Measurements from ENCODE around the gene RTN4RL1. TPM values are rescaled to one million over a fixed set of nuclear protein-coding genes. Genes with fewer than 3 reads are reported as not detected.

Gene RTN4RL1
- total and polyA plus RNA-seq, 2 of the 13 experiments (the other 11 are each of a cell fraction or from before 2014, with no cell fraction given) = 0.01 TPM; not detected in 1

- Histone ChIP-seq H3K27me3 (ENCODE audit: control insufficient read depth in 1 of 2, insufficient read depth in 2 of 2, low read length in 2 of 2) (peaks cover 9 to 24% of the 10 kb centered on the region in 2 experiments; a peak in 4 of 5 replicates), H3K9ac (ENCODE audit: insufficient read depth, low read depth, low read length) (no peak overlapping the region), H4K20me1 (ENCODE audit: insufficient read depth, low read length) (no peaks in the 10 kb centered on the region), H3K4me2 (ENCODE audit: low read depth, low read length) (peak overlapping the region; percentile 38), H3K4me3 (replicated peaks in 1 of 3; ENCODE audit: insufficient read depth in 1 of 3, low read depth in 2 of 3, low read length in 3 of 3) (no peak overlapping the region; a peak in 1 of 6 replicates), H3K27ac (ENCODE audit: extremely low read length, insufficient read depth, low read length) (no peak overlapping the region), H3K36me3 (replicated peaks in 1 of 2; ENCODE audit: control insufficient read depth in 1 of 2, insufficient read depth in 2 of 2, low read length in 2 of 2) (no peaks in the 10 kb centered on the region), H3K79me2 (ENCODE audit: insufficient read depth, low read length) (no peaks in the 10 kb centered on the region), H3K4me1 (ENCODE audit: insufficient read depth, low read length) (peaks cover 74% of the 10 kb centered on the region), H2AFZ (ENCODE audit: low read length) (no peak overlapping the region), H3K9me3 (ENCODE audit: low read length) (no peaks in the 10 kb centered on the region)
- ATAC-seq (peak; percentile 34), DNase-seq (ENCODE audit: low spot score) (no peak), FAIRE-seq (peak; percentile 30)
- in situ Hi-C loops (cut with HindIII; ENCODE audit: extremely low pct_ligation_motif_present, low pct_unique_long_range_greater_than_20kb) = no loop called here
- CTCF ChIA-PET (ENCODE audit: low intra/inter-chr PET ratio, low total read pairs) = no interaction called here
- 18% methylated on average over 9 of the region's 11 CpGs for WGBS (ENCODE audit: low lambda C conversion rate)
- intact Hi-C loops (cut with micrococcal nuclease; ENCODE audit: unreplicated experiment) = loop anchor here (10.0 kb wide), 1 partner anchor 45 kb away; the partner anchor contains the start of gene RTN4RL1
- POLR2A ChIA-PET = interaction anchor here (0.6 to 2.0 kb wide), 6 partner anchors 11 to 23 kb away, joined by 3 to 9 read pairs (median 3); no protein-coding TSS in a partner anchor
- no TSS peak for BruUV-seq (replicated peaks)
- TF ChIP-seq CENPBD1 (CRISPR knock-in tag; IDR thresholded peaks at IDR 0.05; ENCODE audit: borderline replicate concordance, low read depth) = no peak
- TF ChIP-seq NR2F1 (CRISPR knock-in tag; IDR thresholded peaks at IDR 0.05) = peak; percentile 24 to 45; a peak in 2 of 4 replicates
- no peak for TF ChIP-seq PITX1 (CRISPR knock-in tag; IDR thresholded peaks at IDR 0.05)
- TF ChIP-seq JDP2 (CRISPR knock-in tag; IDR thresholded peaks at IDR 0.05; ENCODE audit: borderline replicate concordance) = no peak
- no peak for TF ChIP-seq ZZZ3 (CRISPR knock-in tag; IDR thresholded peaks at IDR 0.05; ENCODE audit: borderline replicate concordance)
- peak; percentile 69 for TF ChIP-seq NR2F6 (IDR thresholded peaks at IDR 0.05)
- peak; percentile 62; the same call in 1 of the 2 replicates for TF ChIP-seq NR2F6 (CRISPR knock-in tag; IDR thresholded peaks at IDR 0.05)
- no peak for TF ChIP-seq PRDM4 (CRISPR knock-in tag; IDR thresholded peaks at IDR 0.05; ENCODE audit: borderline replicate concordance)
- no peak for TF ChIP-seq ZNF275 (CRISPR knock-in tag; IDR thresholded peaks at IDR 0.05; ENCODE audit: borderline replicate concordance)
- TF ChIP-seq ZSCAN5A (CRISPR knock-in tag; IDR thresholded peaks at IDR 0.05; ENCODE audit: borderline replicate concordance) = no peak
- no peak for TF ChIP-seq BRF2 (CRISPR knock-in tag; IDR thresholded peaks at IDR 0.05)
- TF ChIP-seq MBNL3 (CRISPR knock-in tag; conservative IDR thresholded peaks at IDR 0.05) = no peak
- TF ChIP-seq ZNF770 (CRISPR knock-in tag; IDR thresholded peaks at IDR 0.05) = peak; percentile 90
These were observed 45.8 kb downstream of the RTN4RL1 start for GRCh38 chr17:1979182-1979985.

Data from HepG2 (cell line).